ENCODE measurements around the gene ANKRD62. TPM values are rescaled to one million over a fixed set of nuclear protein-coding genes. Genes with fewer than 3 reads are reported as not detected.
"Not testable (repeated sequence)": the region's sequence is repeated elsewhere in the genome, so short reads cannot be mapped to it uniquely, and the experiment has no call there.

The ANKRD62 gene
- total RNA-seq, 1 donor from 2014 or later, result 0.17 TPM

DNA sequence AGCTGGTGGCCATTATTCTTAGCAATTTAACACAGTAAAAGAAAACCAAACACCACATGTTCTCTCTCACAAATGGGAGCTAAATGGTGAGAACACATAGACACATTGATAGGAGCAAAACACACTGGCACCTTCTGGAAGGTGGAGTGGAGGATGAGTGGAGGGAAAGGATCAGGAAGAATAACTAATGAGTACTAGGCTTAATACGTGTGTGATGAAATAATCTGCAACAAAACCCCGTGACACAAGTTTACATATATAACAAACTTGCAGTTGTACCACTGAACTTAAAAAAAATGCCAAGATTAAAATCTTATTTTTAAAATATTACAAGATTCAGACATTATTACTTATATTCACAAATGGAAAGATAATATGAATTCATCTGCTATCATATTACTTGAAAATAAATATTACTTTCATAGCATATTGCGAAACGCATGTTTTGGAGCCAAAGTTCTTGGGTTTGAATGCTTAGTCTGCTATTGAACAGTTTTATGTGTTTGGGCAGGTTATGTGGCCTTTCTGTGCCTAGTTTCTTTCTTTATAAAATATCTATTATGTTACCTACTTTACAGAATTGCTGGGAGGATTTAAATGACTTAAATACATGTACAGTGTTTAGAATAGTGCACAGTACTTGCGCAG, 20.5 kb downstream of the ANKRD62 start:
- Mint-ChIP-seq H3K36me3 (ENCODE audit: unreplicated experiment) (peaks cover 5% of the 10 kb centered on the region), H3K27me3 (ENCODE audit: unreplicated experiment) (no peaks in the 10 kb centered on the region), H3K9me3 (ENCODE audit: unreplicated experiment) (no peaks in the 10 kb centered on the region), H3K4me3 (ENCODE audit: unreplicated experiment) (no peak overlapping the region), H3K4me1 (ENCODE audit: low read depth, unreplicated experiment) (no peaks in the 10 kb centered on the region), H3K27ac (ENCODE audit: unreplicated experiment) (no peak overlapping the region)
- DNase-seq, result no peak
- TF ChIP-seq, protein P1, sequence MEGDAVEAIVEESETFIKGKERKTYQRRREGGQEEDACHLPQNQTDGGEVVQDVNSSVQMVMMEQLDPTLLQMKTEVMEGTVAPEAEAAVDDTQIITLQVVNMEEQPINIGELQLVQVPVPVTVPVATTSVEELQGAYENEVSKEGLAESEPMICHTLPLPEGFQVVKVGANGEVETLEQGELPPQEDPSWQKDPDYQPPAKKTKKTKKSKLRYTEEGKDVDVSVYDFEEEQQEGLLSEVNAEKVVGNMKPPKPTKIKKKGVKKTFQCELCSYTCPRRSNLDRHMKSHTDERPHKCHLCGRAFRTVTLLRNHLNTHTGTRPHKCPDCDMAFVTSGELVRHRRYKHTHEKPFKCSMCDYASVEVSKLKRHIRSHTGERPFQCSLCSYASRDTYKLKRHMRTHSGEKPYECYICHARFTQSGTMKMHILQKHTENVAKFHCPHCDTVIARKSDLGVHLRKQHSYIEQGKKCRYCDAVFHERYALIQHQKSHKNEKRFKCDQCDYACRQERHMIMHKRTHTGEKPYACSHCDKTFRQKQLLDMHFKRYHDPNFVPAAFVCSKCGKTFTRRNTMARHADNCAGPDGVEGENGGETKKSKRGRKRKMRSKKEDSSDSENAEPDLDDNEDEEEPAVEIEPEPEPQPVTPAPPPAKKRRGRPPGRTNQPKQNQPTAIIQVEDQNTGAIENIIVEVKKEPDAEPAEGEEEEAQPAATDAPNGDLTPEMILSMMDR (IDR thresholded peaks at IDR 0.05; ENCODE audit: partially characterized antibody, unreplicated experiment), result no peak

DNA sequence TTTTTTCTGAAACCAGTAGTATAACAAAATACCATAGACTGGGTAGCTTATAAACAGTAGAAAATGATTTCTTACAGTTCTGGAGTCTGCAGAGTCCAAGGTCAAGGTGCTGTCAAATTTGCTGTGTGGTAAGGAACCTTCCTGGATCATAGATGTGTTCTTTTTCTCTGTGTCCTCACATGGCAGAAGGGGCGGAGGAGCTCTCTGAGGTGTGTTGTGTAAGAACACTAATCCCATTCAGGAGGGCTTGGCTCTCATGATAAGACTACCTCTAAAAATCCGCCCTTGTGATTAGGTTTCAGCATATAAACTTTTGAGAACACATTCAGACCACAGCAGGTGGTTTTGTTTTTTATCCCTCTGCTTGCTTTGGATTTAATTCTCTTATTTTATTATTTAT, 25.7 kb downstream of the ANKRD62 start:
- H3K9me3 Mint-ChIP-seq (ENCODE audit: unreplicated experiment), result no peaks in the 10 kb centered on the region
- H3K4me1 Mint-ChIP-seq (ENCODE audit: low read depth, unreplicated experiment), result peaks cover 6% of the 10 kb centered on the region
- no peaks in the 10 kb centered on the region for H3K27me3 Mint-ChIP-seq (ENCODE audit: unreplicated experiment)
- TF ChIP-seq, protein P1 (IDR thresholded peaks at IDR 0.05; ENCODE audit: partially characterized antibody, unreplicated experiment), result no peak
- no peak for DNase-seq
- no peaks in the 10 kb centered on the region for H3K36me3 Mint-ChIP-seq (ENCODE audit: unreplicated experiment)
- H3K4me3 Mint-ChIP-seq (ENCODE audit: unreplicated experiment), result no peak overlapping the region
- H3K27ac Mint-ChIP-seq (ENCODE audit: unreplicated experiment), result no peak overlapping the region

DNA sequence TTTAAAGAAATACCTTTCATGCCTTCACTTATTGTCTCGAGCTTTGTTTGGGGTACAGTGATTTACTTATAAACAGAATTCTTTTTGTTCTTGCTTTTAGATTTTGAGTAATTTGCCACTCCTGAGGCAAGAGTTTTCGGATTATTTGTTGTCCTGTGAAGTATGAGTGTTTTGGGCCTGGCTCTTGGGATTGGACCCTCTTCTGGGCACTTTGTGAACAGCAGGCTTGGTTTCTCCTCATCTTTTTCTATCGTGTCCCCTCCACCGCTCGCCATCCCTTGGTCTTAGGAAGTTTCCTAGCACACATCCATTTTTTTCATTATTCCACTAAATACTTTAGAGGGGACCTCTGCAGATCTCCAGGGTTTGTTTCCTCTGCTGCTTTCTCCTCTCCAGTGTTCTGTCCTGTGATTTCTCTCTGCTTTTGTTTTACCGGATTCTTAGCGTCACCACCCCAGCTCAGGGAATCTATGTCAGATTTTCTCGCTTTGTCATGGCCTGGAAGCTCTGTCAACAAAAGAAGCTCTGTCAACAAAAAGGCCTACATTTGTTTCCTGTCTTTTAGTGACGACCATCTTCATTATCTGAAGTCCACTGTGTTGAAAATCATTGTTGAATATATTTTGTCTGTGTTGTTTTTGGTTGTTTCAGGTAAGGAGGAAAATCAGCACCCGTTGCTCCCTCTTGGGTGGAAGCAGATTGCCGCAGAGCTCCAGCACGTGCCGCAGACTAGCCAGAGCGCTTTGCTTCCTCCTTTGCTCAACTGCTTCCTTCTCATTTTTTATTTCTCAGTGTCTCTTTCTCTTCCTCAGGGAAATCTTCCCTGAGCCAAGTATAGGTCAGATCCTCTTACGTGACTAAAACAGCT, 27.8 kb downstream of the ANKRD62 start:
- H3K9me3 Mint-ChIP-seq (ENCODE audit: unreplicated experiment), result no peaks in the 10 kb centered on the region
- H3K4me3 Mint-ChIP-seq (ENCODE audit: unreplicated experiment), result peak overlapping the region; percentile 20
- H3K27me3 Mint-ChIP-seq (ENCODE audit: unreplicated experiment), result no peaks in the 10 kb centered on the region
- peaks cover 6% of the 10 kb centered on the region for H3K4me1 Mint-ChIP-seq (ENCODE audit: low read depth, unreplicated experiment)
- DNase-seq, result peak; percentile 59
- H3K36me3 Mint-ChIP-seq (ENCODE audit: unreplicated experiment), result no peaks in the 10 kb centered on the region
- TF ChIP-seq, protein P1 (IDR thresholded peaks at IDR 0.05; ENCODE audit: partially characterized antibody, unreplicated experiment), result peak; percentile 55
- H3K27ac Mint-ChIP-seq (ENCODE audit: unreplicated experiment), result peak overlapping the region; percentile 76

DNA sequence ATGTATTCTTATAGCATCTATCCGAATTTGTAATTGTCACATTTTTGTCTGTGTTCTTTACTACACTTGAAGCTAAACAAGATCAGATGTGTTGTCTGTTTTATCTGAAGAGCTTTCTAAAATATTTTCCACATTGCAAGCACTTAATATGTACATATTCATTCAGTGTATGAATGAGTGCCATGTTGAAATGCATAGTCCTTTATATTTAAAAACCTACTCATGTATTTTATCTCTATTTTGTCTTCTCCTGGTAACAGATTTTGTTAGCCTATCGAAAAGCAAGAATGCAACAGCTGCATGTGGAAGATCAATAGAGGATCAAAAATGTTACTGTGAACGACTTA, 28.4 kb downstream of the ANKRD62 start:
- not testable (repeated sequence) for H3K4me3 Mint-ChIP-seq (ENCODE audit: unreplicated experiment); H3K36me3 Mint-ChIP-seq (ENCODE audit: unreplicated experiment); H3K4me1 Mint-ChIP-seq (ENCODE audit: low read depth, unreplicated experiment); DNase-seq; H3K9me3 Mint-ChIP-seq (ENCODE audit: unreplicated experiment); H3K27me3 Mint-ChIP-seq (ENCODE audit: unreplicated experiment)
- peak overlapping the region; percentile 76 for H3K27ac Mint-ChIP-seq (ENCODE audit: unreplicated experiment)

DNA sequence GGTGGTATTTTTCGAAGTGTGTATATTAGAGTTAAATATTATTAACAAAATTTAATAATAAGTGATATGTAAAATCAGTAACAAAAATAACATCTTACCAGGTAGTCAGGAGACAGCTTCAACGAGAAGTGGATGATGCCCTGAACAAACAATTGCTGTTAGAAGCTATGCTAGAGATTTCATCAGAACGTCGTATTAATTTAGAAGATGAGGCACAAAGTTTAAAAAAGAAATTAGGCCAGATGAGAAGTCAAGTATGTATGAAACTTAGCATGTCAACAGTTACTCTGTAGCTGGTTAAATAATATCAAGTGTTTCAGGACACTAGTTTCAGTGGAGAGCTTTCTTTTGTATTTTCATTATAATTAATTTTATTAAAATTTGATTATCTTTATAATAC, 34.0 kb downstream of the ANKRD62 start:
- not testable (repeated sequence) for H3K36me3 Mint-ChIP-seq (ENCODE audit: unreplicated experiment); H3K27me3 Mint-ChIP-seq (ENCODE audit: unreplicated experiment); DNase-seq; H3K4me1 Mint-ChIP-seq (ENCODE audit: low read depth, unreplicated experiment); H3K4me3 Mint-ChIP-seq (ENCODE audit: unreplicated experiment); H3K27ac Mint-ChIP-seq (ENCODE audit: unreplicated experiment); H3K9me3 Mint-ChIP-seq (ENCODE audit: unreplicated experiment)

DNA sequence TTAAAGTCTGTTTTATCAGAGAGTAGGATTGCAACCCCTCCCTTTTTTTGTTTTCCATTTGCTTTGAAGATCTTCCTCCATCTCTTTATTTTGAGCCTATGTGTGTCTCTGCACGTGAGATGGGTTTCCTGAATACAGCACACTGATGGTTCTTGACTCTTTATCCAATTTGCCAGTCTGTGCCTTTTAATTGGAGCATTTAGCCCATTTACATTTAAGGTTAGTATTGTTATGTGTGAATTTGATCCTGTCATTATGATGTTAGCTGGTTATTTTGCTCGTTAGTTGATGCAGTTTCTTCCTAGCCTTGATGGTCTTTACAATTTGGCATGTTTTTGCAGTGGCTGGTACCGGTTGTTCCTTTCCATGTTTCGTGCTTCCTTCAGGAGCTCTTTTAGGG, 45.2 kb downstream of the ANKRD62 start:
- not testable (repeated sequence) for H3K4me1 Mint-ChIP-seq (ENCODE audit: low read depth, unreplicated experiment); H3K9me3 Mint-ChIP-seq (ENCODE audit: unreplicated experiment); DNase-seq; H3K4me3 Mint-ChIP-seq (ENCODE audit: unreplicated experiment); H3K36me3 Mint-ChIP-seq (ENCODE audit: unreplicated experiment); H3K27ac Mint-ChIP-seq (ENCODE audit: unreplicated experiment); H3K27me3 Mint-ChIP-seq (ENCODE audit: unreplicated experiment)

DNA sequence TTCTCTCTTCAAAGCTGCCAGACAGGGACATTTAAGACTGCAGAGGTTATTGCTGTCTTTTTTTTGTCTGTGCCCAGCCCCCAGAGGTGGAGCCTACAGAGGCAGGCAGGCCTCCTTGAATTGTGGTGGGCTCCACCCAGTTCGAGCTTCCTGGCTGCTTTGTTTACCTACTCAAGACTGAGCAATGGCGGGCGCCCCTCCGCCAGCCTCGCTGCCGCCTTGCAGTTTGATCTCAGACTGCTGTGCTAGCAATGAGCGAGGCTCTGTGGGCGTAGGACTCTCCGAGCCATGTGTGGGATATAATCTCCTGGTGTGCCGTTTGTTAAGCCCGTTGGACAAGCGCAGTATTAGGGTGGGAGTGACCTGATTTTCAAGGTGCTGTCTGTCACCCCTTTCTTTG, 47.2 kb downstream of the ANKRD62 start:
- not testable (repeated sequence) for DNase-seq; H3K4me1 Mint-ChIP-seq (ENCODE audit: low read depth, unreplicated experiment); H3K4me3 Mint-ChIP-seq (ENCODE audit: unreplicated experiment); H3K36me3 Mint-ChIP-seq (ENCODE audit: unreplicated experiment); H3K27ac Mint-ChIP-seq (ENCODE audit: unreplicated experiment); H3K27me3 Mint-ChIP-seq (ENCODE audit: unreplicated experiment); H3K9me3 Mint-ChIP-seq (ENCODE audit: unreplicated experiment)

DNA sequence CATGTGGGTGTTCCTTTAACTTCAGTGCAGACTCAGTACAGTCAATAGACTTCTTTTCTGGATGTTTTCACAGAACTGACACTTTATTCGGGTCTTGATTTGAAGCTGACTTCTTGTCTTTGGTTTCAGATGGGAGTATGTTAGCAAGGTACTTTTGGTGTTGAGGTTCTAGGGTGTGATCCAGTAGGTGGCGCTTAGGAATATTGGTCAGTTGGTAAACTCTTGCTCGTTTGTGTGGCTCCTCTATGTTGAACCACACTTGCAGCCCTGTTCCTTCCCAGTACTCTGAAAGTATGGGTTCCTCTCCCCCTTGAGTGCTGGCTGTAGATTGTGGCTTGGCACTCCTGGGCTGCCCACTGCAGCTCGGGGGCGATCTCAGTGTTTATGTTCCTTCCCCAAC, 48.1 kb downstream of the ANKRD62 start:
- not testable (repeated sequence) for H3K27ac Mint-ChIP-seq (ENCODE audit: unreplicated experiment); H3K36me3 Mint-ChIP-seq (ENCODE audit: unreplicated experiment); H3K4me3 Mint-ChIP-seq (ENCODE audit: unreplicated experiment); H3K27me3 Mint-ChIP-seq (ENCODE audit: unreplicated experiment); DNase-seq; H3K9me3 Mint-ChIP-seq (ENCODE audit: unreplicated experiment); H3K4me1 Mint-ChIP-seq (ENCODE audit: low read depth, unreplicated experiment)

DNA sequence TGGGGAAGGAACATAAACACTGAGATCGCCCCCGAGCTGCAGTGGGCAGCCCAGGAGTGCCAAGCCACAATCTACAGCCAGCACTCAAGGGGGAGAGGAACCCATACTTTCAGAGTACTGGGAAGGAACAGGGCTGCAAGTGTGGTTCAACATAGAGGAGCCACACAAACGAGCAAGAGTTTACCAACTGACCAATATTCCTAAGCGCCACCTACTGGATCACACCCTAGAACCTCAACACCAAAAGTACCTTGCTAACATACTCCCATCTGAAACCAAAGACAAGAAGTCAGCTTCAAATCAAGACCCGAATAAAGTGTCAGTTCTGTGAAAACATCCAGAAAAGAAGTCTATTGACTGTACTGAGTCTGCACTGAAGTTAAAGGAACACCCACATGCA, 55.8 kb downstream of the ANKRD62 start:
- not testable (repeated sequence) for DNase-seq; H3K4me3 Mint-ChIP-seq (ENCODE audit: unreplicated experiment); H3K27ac Mint-ChIP-seq (ENCODE audit: unreplicated experiment); H3K27me3 Mint-ChIP-seq (ENCODE audit: unreplicated experiment); H3K36me3 Mint-ChIP-seq (ENCODE audit: unreplicated experiment); H3K9me3 Mint-ChIP-seq (ENCODE audit: unreplicated experiment); H3K4me1 Mint-ChIP-seq (ENCODE audit: low read depth, unreplicated experiment)
